Fibroblast of peridontal ligament (primary cell): ENCODE results near the gene PRKCA.

ENCODE experiments used
- DNase-seq: peaks from one replicate; pipeline ENCODE4 v3.0.0-alpha.2; 2010; ENCODE audit errors: extremely low read depth

PRKCA gene

DNA sequence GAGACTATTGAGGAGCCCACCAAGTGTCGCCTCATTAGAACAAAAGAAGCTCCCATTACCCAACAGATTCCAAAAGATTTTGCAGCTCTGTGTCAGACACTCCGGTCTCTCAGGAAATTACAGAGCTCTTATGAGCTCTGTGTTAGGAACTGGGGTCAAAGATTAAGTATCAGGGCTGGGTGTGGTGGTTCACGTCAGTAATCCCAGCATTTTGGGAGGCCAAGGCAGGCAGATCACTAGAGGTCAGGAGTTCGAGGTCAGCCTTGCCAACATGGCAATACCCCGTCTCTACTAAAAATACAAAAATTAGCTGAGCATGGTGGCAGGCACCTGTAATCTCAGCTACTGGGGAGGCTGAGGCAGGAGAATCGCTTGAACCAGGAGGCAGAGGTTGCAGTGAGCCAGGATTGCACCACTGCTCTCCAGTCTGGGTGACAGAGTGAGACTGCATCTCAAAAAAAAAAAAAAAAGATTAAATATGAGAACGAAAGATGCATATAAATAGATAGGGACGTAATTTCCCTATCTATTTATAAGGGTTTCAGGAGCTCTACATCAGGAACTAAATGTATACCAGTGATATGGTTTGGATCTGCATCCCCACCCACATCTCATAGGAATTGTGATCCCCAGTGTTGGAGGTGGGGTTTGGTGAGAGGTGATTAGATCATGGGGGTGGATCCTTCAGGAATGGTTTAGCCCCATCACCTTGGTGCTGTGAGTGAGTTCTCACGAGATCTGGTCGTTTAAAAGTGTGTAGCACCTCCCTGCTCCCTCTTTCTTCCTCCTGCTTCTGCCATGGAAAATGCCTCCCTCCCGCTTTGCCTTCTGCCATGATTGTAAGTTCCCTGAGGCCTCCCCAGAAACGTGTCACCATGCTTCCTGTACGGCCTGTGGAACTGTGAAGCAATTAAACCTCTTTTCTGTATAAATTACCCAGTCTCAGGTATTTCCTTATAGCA, 111.4 kb downstream of the PRKCA start:
- DNase-seq, result no peak

- no peak for DNase-seq
These were observed 112.3 kb downstream of the PRKCA start for GRCh38 chr17:66414561-66415175.

DNA sequence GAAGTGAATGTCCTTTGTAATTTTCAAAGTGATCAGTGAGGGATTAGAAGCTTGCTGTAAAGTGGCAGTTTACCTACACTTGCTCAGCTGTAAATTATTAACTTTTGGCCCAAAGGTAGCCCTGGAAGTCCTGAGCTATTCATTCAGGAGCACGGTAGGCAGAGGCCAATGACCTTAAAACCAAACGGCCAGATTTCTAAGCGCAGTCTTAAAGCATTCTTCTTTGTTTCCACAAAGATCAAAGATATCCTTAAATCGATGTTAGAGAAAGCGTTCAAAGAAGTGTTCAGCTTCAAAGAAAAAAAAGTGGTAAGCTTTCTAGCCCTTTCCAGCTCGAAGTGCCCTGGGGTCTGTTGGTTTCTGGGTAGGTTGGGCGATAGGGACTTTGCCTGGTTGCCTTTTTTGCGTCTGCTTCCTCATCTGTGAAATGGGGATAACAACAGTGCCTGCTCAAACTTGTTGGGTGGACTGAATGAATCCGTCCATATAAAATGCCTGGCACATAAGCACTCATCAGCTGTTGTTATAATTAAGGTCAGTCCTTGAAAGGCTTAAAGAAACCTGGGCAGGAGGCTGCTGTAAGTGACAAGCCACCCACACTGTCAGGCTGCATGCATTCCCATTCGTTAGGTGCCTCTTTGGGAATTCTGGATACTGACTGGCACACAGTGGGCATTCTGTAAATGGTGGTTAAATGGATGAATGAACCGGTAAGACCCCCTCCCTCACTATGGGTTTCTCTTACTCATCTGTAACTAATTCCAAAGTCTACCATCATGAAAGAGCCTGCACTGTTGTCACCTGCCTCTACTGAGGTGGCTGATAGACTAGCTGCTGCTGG, 113.2 kb downstream of the PRKCA start:
- no peak for DNase-seq

- no peak for DNase-seq
These were observed 114.0 kb downstream of the PRKCA start for GRCh38 chr17:66416207-66416940.

DNA sequence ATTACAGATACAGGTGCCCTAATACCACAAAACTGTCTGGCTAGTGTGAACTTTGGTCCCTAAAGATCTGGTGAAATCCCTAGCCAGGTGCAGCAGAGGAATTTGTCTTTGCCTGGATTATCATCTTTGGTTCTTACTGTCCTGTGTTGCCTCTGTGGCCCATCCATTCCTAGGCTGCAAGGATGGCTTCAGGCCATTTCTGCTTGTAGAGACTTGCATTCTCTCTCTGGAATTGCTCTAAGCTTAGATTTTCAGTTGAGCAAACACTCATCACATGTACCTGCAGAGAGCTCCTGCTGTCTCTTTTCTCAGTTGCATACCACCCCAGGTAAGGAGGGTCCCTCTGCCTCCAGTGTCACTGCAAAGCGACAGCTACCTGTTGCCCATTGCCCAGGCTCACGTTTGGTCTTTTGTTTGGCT, 114.9 kb downstream of the PRKCA start:
- DNase-seq, result no peak

- peak; percentile 48 for DNase-seq
These were observed 118.6 kb downstream of the PRKCA start for GRCh38 chr17:66420961-66421371.

- DNase-seq, result no peak
These were observed 119.8 kb downstream of the PRKCA start for GRCh38 chr17:66422186-66422585.

DNA sequence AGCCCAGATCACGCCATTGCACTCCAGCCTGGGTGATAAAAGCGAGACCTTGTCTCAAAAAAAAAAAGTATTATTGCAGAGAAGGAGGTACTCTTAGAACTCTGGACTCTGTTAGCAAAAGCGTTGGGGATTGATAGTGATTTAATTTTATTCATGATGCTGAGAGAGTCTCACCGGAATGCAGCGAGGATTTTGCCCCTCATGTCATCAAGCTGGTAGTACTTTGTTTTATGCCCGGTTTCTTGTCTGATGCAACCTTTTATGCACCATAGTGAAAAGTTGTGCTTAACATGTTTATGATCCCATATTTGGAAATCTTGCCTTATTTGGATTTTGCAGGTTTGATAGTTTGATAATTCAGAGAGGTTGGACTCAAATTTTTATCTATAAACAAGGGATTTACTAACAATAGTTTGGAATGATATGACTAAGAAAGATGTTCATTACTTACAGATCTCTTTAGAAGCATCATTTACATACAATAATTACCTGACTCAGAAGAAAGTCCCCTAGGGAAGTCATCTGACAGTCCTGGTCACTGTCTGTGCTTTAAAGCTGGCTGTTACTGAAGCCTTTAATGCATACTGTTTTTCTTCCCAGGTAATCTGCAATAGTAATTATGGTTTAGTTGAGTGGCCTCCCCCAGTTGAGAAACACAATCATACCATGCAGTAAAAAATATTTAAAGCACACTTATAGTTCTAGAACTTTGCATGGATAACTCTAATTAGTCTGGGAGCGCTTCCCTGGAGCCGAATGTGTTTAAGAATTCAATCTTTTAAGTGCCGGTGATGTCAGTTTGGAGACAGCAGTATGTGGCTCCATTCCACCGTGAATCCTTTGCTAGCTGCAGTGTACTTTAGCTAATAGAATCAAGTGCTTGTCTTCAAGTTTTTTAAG, 120.9 kb downstream of the PRKCA start:
- peak; percentile 34 for DNase-seq

DNA sequence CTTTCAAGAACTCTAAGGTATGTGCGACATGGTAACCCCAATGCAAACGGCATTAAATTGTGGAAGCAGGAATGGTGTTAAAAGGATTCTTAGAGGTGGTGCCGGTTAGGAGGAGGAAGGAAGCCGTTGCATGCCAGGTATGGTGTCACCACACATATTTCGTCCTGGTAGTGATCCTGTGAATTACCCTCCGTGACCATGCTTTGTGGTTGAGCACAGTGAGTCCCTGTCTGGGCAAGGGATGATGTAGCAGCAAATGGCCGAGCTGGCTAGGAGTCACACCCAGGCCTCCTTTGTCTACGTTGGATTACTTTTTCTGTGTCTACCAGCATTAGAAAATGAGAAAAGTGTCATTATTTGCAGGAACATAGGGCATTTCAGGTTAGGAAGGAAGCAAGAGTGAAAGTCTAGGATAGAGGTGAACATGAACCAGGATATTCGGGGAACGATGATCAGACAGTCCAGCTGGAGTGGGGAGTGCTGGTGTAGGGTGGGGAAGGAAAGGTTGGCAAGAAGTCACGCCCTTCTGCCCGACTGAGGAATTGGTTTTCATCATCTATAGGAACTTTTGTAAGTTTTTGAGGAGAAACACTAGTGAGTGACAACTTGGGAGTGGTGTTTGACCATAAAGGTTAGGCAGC, 123.5 kb downstream of the PRKCA start:
- no peak for DNase-seq

- no peak for DNase-seq
These were observed 124.1 kb downstream of the PRKCA start for GRCh38 chr17:66426397-66427033.

GRCh38 chr17:66427134-66427533, 124.7 kb downstream of the PRKCA start:
- DNase-seq, result no peak

DNA sequence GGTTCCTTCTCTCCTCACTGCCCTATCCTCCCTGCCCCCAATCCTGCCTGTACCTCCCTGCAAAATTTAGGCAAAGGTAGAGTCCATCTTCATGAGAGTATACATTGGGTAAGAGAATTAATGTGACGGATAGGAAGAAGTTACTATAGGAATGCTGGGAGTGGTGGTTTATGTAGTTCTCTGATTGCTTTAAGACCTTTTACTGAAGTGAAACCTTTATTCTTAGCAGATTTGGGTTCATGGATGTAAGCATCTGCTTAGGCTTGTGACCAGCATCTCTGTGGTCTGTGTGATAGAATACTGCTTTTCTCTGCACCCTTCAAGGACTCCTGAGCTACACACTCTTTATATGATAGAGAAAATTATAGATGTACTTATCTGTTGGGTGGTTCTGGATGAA, 127.3 kb downstream of the PRKCA start:
- DNase-seq, result no peak

- DNase-seq, result peak; percentile 23
These were observed 128.7 kb downstream of the PRKCA start for GRCh38 chr17:66430846-66431795.

DNA sequence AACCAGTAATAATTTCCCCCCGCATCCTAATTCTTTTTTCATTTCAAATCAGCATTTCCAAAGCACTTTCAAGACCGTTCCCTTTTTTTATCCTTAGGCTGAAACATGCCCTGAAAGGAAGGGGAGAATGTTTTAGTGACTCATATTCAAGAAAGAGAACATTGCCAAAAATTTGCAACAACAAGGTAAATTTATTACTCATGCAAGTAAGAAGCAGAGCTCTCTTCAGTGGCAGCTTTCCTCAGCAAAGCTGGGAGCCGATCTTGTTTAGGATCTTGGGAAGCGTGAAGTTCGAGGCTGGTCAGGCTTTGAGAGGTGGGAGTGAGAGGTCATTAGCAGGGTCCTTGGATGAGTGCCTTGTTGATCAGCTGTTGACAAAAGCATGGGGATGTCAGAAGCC, 129.5 kb downstream of the PRKCA start:
- DNase-seq, result peak; percentile 87

DNA sequence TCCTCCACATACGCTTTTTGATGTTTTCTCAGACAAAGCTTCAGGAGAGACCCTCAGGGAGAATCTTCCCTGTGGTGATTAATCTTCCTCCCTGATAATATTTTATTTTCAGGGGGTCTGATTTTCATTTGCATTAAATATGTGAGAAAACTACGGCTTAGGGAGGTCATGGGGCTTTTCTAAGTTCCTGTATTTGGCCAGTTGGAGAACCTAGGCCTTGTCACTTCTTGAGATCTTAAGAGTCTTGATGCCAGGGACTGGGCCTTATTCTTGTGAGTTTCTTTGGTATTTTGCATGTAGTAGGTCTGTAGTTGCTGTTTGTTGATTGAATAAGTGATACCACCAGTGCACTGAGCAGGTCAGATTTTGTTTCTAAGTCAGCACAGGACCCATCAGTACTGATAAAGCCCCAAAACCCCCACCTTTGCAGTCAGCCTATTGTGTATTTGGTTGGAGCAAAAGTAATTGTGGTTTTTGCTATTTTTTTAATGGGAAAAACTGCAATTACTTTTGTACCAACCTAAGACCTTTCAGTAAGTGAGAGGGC, 130.1 kb downstream of the PRKCA start:
- no peak for DNase-seq

DNA sequence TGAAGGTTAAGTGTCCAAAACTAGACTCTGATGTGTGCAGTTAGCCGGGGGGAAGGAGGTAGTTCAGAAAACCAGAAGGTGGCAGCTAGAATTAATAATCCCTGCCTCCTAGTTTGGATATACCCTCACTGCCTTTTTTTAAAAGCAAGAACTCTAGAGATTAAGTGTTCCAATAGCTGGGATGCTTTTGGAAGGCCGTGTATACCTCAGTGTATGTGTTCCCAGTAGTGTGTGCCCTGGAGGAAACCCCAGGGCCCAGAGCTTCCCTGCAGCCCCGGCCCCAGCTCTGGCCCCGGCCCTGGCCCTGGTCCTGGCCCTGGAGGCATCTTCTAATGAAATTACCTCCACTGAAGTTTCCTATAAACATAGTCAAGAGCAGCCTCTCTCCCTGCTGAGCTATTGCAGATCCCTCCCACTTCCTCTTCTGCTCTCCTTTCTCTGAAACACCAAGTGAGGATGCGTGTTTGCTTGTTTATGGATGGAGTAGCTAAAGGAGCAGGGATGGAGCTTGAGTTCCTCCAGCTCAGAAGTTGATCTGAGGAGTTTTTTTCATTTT, 130.7 kb downstream of the PRKCA start:
- peak; percentile 27 for DNase-seq

GRCh38 chr17:66435182-66435581, 132.8 kb downstream of the PRKCA start:
- no peak for DNase-seq

- DNase-seq, result no peak
These were observed 134.2 kb downstream of the PRKCA start for GRCh38 chr17:66436631-66437030.
